Posterior cingulate gyrus (tissue), 11 donors: ENCODE data around the gene SLAIN1.
"Not testable (repeated sequence)": the region's sequence is repeated elsewhere in the genome, so short reads cannot be mapped to it uniquely, and the experiment has no call there.

Source experiments
- DNase-seq, 10 donors: peaks; one replicate each; pipeline versions ENCODE4 v3.0.0 to v3.0.0-alpha.2; 2020 to 2021; ENCODE audit warnings: mixed read lengths in 3 of 10
- intact Hi-C: fragments of 100-400 bp; cut with DNase I; formaldehyde crosslinking; loops from one replicate; pipeline ENCODE4 v1.15.1; 2023

The SLAIN1 gene

DNA sequence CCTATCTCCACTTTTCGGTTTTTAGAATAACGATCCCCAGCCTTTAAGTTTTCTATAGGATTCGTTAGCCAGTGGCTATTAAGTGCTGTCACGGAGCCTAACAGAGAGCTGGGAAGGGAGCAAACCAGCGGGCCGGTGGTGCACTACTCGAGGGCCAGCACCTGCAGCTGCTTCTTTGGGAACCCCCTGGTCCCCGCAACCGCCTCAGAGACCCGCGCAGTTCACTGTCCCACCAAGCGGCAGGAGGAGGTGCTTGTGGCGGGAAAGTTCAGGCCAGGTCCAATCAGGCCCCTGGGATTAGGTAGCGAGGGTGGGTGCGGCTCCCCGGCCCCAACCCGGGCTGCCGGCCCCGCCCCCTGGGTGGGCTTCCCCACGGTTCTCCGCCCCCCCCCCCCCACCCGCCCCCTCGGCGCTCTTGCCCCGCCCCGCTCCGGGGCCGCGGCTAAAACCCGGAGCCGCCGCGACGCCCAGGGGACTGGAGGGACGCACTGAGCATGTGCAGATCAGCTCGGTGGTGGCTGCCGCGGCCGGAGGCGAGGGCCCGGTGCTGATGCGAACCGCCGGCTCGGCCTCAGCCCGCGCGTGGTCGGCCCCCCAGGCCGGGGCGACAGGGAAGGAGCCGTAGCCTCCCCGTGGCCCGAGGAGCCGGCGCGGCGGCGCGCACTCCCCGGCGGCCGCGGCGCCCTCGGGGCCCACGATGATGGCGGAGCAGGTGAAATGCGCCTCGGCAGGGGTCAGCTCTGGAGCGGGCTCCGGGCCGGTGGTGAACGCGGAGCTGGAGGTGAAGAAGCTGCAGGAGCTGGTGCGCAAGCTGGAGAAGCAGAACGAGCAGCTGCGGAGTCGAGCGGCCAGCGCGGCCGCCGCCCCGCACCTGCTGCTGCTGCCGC is at the start of gene SLAIN1:
Gene SLAIN1 (plus strand): TSS at position 471 of the 887 bp plus-strand sequence. CDS start 227 bp downstream, at position 698.
- DNase-seq: peak; percentile 83 to 98 (median 90)
- intact Hi-C loops: loop anchor here (2.0 to 5.0 kb wide), 3 partner anchors 45 to 370 kb away; partner anchors contain the start of gene MYCBP2

DNA sequence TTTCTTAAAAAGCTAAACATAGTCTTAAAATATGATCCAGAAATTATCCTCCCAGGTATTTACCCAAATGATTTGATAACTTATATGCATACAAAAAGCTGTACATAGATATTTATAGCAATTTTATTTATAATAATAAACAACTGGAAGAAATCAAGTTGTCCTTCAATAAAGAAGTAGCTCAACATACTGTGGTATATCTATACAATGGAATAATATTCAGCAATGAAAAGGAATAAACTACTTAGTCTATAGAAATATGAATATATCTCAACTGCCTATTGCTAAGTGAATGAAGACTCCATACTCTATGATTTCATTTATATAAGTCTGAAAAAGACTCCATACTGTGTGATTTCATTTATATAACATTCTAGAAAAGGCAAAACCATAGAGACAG is 47.1 kb upstream of the SLAIN1 start:
- intact Hi-C loops: no loop called here
- no peak for DNase-seq

DNA sequence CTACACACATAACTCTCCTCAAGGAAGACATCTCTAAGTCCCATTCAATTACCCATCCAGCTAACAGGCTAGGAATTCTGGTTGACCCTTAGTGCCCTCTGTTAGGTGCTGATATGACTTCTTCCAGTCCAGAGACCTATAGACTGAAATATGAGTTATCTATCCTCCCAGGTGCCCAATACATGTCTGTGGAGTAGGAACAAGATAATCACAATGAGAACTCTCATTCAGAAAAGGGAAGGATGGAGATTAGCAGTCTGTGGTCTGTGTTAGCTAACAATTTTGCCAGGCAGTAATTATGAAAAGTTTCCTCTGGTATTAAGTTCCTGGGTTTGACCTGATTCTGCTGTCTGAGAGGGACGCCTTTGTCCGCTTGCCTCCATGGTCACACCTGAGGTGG is 44.2 kb upstream of the SLAIN1 start:
- intact Hi-C loops: no loop called here
- no peak for DNase-seq

DNA sequence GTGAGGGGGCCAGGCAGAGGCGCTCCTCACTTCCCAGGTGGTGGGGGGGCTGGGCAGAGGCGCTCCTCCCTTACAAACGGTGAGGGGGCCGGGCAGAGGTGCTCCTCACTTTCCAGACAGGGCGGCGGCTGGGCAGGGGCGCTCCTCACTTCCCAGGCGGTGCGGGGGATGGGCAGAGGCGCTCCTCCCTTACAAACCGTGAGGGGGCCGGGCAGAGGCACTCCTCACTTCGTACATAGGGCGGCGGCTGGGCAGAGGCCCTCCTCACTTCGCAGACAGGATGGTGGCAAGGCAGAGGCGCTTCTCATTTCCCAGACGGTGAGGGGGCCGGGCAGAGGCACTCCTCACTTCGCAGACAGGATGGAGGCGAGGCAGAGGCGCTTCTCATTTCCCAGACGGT is 37.5 kb upstream of the SLAIN1 start:
- intact Hi-C loops: not testable (repeated sequence)

DNA sequence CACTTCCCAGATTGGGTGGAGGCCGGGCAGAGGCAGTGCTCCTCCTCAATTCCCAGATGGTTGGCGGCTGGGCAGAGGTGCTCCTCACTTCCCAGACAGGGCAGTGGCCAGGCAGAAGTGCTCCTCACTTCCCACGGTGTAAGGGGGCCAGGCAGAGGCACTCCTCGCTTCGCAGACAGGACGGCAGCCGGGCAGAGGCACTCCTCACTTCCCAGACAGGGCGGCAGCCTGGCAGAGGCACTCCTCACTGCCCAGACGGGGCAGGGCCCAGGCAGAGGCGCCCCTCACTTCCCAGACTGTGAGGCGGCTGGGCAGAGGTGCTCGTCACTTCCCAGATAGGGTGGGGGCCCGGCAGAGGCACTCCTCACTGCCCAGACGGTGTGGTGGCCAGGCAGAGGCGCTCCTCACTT is 36.6 kb upstream of the SLAIN1 start:
- intact Hi-C loops: no loop called here
- peak in 3 of 10 donors; percentile 64 to 80 (median 66) for DNase-seq

More for the DNA sequence above, 37.5 kb upstream of the SLAIN1 start:
- peak in 1 of 10 donors; percentile 79 for DNase-seq

DNA sequence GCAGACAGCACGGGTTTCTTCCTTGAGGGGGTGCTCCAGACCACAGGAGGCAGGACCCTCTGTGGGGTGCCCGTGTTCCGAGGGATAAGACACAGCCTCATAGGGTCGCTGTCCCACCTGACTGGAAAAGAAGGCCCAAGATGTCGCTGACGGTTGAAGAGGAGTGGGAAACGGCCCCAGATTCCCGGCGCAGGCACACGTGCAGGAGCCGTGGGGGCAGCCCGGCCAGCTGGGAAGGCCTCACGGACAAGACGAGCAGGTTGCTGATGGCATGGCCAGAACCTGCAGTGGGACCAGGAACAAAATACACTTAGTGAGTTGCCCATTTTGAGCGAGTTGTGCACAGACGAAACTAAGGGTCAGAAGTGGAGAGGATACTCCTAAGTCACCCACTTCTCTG is 35.2 kb upstream of the SLAIN1 start:
- intact Hi-C loops: not testable (repeated sequence)
- DNase-seq: peak in 1 of 10 donors; percentile 70

DNA sequence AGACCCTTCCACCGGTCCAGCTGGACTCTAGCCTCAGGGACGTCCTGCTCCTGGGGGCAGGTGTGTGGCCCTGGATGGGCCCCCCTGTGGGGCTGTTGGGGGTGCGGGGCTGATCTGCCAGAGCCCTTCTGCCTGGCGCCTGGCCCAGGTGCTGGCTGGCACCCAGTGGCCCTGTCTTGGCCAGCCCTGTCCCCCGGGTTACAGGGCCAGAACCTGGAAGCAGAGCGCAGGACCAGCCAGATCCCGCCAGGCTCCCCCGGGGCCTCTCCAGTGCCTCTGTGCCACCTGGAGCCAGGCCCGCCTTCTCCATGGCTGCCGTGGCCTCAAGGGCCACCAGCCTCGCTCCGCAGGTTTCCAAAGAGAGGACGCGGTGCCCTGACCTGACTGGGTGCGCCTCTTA is 34.7 kb upstream of the SLAIN1 start:
- DNase-seq: peak in 2 of 10 donors; percentile 41 to 43
- intact Hi-C loops: not testable (repeated sequence)

DNA sequence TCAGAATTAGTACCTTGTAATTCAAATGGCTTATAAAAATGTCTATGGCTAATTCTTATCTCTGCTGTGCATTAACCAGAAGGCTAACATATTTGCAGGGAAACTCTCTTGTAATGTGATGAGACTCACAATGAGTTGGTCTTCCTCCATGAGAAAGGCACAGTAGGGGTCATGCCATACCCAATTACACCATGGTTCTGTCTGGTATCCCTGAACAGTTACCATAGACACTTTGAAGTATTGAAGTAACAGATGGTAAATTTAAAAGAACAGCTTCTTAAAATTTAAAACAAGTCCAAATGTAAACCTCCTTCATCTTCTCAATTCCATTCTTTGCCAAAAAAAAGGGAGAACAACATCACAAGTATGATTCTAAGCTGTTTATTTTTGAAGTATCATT is 22.6 kb upstream of the SLAIN1 start:
- intact Hi-C loops: no loop called here
- DNase-seq: no peak

DNA sequence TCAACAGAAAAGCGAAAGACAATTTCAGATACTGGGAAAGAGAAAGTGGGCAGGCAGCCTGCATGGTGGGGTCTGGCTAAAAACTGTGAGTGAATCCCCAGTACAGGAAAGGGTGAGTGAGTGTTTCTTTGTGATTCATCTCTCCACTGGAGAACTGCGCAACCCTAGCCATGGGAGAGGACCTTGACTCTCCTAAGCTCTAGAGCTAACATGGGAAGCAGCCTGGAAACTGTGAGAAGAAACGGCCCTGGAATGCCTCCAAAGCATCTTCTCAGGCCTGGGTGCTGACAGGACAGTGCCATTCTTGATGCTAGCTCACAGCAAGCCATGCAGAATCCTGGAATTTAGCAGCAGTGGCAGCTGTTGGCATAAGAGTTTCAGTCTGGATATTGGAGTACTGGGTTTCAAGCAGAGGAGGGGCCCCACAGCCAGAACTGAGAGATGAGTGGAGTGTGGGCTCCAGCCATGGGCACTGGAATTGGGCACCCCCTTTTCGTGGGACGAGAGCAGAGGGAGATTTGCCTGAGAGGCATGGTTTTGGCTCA is 18.7 kb upstream of the SLAIN1 start:
- no peak for DNase-seq
- intact Hi-C loops: no loop called here

DNA sequence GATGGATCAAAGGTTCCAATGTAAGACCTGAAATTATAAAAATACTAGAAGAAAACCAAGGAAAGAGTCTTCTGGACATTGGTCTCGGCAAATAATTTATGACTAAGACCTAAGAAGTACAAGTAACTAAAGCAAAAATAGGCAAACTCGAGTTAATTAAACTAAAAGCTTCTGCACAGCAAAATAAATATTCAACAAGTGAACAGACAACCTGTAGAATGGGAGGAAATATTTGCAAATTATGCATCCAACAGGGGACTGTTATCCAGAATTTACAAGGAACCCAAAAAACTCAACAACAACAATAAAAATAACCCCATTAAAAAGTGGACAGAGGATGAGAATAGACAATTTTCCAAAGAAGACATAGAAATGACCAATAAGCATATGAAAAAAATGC is 9.7 kb upstream of the SLAIN1 start:
- no peak for DNase-seq
- intact Hi-C loops: no loop called here

DNA sequence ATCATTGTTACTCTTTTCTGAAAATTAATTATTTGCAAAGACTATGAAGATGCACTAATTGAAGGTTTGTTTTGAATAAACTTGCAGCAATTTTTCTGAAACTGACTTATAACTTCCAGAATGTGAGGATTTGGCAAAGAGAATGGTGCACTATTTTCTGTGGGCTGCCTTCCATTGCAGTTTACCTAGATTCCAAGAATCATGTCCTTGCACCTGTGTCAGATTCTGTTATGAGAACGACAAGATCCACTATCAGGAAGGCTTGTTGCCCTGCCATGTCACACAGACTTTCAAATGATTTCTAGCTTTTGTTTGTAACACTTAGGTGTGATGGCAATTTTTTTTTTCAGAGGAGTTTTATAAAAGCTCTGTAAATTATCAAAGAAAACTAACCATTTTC is 5.6 kb upstream of the SLAIN1 start:
- intact Hi-C loops: no loop called here
- DNase-seq: no peak

DNA sequence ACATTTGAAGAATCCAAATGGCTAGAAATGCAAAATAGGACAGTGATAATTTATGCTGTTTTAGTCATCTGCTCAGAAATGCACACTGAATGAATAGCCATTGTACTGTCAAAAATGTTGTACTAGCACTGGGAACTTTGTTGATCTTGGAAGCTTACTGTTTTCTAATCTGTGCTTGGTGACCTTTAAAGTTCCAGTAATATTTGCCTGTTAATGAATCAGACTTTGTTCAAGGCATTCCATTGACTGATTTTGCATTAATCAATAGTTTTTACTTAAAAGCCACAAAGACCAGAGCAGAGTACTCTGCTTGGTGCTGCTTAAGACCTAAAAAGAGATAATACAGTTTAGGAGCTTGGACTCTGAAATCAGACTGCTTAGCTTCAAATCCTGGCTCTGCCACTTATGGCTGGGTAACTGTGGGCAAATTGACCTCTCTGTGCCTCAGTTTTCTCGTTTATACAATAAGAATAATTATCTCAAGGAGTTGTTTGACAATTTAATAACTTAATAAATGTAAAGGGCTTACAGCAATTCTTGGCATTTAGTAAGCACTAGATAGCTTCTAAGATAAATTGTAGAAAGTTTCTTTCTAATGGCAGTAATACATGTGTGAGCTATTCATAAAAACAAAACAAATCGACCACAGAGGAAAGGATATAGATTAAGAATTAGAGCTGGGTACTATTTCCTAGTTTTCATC is 4.6 kb upstream of the SLAIN1 start:
- intact Hi-C loops: no loop called here

DNA sequence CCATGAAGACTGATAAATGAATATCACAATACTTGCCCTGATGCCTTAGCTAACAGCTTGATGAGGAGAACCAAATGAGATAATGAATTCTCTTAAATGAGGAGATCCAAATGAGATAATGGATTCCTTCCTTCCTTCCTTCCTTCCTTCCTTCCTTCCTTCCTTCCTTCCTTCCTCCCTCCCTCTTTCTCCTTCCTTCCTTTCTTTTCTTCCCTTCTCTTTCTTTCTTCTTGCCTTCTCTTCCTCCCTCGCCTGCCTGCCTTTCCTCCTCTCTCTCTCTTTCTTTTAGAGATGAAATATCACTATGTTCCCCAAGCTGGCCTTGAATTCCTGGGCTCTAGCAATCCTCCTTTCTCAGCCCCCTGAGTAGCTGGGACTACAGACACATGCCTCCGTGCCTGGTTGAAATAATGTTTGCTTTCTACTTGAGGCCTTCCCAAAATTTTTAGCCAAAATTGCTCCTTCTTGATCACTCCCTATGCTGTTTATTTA is 4.0 kb upstream of the SLAIN1 start:
- intact Hi-C loops: no loop called here
- DNase-seq: no peak

More for the DNA sequence above, 4.6 kb upstream of the SLAIN1 start:
- no peak for DNase-seq

DNA sequence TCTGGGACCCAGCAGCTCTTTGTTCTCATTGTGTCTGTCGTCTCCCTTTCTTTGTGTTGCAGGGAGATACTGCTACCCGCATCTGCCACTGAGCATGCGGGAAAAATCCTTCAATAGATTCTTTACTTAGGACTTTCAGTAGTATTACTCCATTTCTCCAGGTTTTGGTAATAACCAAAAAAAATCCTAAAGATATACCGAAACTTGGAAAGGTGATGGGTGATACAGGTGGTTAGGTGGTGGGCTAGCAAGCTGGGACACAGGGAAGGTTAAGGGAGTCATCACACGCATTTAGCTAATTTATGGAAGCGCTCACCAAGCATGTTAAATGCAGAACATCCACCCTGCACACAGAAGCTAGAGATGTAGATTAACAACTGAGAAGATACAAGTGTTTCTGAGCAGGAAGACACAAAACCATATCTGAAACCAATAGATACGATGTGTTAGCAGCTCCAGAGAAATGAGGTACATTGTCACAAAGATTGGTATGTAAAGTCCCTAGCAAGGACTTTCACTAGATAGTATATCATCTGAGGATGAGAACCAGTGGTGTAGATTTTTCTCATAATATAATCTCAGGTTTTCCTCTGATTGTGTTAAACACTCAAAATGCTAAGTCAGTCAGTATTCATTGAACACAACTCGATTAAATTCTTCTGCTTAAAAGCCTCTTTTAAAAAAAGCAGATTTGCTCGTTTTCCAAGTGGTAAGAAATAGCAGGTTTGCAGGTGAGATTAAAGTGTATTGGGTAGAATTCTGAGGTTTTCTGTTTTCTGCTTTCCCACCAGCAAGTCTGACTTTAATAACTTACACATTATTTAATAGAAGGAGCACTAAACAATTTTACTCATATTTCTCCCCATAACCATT is 1.2 kb upstream of the SLAIN1 start:
- intact Hi-C loops: loop anchor here (5.0 kb wide), 2 partner anchors 99 to 369 kb away; partner anchors contain the start of gene MYCBP2
- DNase-seq: peak in 5 of 10 donors; percentile 14 to 57 (median 24)

DNA sequence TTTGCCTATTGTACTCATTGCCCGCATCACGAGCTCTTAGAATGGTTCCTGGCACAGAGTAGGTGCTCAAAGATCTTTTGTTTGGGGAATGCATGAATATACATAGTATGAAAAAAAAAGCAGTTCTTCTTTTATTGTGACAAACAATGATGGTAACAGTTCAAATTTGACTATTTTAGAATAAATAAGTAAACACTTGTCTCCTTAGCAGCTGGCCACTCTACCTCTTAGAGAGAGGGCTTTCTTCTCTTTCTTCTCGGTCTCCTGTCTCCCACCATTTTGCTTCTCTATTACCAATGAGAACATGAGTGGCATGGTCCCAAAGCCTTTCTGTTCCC is 639 bp upstream of the SLAIN1 start:
- no peak for DNase-seq
- intact Hi-C loops: loop anchor here (5.0 kb wide), 2 partner anchors 100 to 370 kb away; partner anchors contain the start of gene MYCBP2

DNA sequence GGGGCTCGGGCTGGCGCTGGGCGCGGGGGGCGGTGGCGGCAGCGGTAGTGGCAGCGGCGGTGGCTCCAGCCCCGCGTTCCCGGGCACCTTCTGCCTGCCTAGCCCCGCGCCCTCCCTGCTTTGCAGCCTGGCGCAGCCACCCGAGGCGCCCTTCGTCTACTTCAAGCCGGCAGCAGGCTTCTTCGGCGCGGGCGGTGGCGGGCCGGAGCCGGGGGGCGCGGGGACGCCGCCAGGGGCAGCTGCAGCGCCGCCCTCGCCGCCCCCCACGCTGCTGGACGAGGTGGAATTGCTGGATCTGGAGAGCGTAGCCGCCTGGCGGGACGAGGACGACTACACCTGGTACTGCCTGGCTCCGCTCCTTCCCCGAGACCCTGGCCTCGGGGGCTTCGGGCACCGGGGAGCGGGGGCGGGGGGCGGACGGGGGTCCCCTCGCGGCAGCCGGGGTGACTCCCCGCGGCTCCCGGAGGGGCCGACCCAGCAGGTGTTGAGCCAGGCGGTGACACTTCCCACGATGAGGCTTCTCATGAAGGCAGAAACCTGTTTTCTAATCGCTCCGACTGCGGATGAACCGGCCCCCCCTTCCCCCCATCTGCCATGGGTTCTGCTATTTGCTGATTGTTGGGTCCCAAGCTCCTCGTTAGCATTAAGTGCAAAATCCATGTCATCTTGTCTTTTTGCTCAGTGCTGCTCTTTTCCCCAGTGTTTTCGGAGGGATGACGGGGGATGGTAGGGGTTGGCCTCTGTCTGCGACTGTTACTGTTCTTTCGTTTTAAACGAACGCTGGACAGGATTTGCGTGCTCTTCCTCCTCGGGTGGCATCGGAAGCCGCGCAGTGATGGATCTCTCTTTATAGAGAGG is 943 bp downstream of the SLAIN1 start:
- intact Hi-C loops: loop anchor here (2.0 to 5.0 kb wide), 3 partner anchors 44 to 371 kb away; partner anchors contain the start of gene MYCBP2
- peak in 9 of 10 donors; percentile 28 to 90 (median 40) for DNase-seq

DNA sequence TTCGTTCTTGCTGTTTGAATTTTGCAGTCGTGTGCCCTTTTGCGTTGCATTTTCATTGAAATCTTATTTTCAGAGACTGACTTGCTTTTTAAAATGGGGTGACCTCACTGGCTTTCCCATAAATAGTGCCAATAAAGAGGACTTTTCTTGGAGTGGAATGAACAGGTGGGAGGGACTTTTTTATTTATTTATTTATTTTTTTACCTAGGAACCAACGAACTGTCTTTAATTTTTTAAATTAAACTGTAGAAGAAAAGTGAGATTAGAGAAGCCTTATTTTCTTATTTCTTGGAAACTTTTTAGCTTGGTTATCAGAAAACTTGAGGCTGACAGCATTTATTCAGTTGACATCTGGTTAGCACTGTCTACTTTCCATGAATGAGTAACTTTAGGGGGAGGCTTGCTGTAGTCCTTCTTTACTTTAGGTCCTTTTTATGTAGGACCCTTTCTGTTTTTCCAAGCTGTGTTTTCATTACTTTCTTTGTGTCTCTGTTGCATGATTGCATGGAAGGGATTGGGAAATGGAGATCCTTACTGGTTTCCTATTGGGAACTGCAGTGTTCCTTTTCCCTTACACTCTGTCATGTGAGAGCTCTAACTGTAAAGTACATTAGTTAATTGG is 1.7 kb downstream of the SLAIN1 start:
- no peak for DNase-seq
- intact Hi-C loops: loop anchor here (2.0 to 5.0 kb wide), 3 partner anchors 44 to 372 kb away; partner anchors contain the start of gene MYCBP2

DNA sequence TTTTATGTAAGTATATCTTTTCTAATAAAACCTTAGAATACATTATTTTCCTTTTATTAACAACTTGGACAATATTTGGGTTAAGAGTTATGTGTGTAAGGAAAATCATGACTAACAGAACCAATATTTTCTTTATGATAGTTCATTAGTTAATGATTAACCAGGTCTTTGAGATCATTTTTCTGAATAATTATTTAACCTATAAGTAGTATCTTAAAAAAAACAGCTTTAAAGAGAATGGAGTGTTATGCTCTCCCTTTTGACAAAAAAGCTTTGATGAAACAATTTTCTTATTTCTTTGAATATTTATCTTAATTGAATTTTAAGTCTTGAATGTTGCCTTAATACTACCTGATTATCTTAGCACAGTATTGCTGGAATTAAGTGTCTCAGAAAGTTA is 3.8 kb downstream of the SLAIN1 start:
- DNase-seq: no peak
- intact Hi-C loops: no loop called here
